D721Med (cell line): Measurements from ENCODE around the gene ANKHD1.

Experiments used
- DNase-seq: peaks from one replicate; pipeline ENCODE4 v3.0.0; 2011; ENCODE audit warnings: low spot score; ENCODE audit not compliant: insufficient read length
- FAIRE-seq: peaks from 2 replicates; lab custom pipeline; 2011; peaks lifted over from hg19 to GRCh38; lab: Jason Lieb, UNC
- CTCF ChIP-seq: IDR thresholded peaks from 2 replicates; pipeline ENCODE4 v1.5.1; 2012; ENCODE audit warnings: mild to moderate bottlenecking, control low read depth; ENCODE audit not compliant: insufficient read depth; ENCODE audit errors: missing control alignments

ANKHD1 gene

GRCh38 chr5:140498591-140498990, 97.0 kb downstream of the ANKHD1 start:
- FAIRE-seq (no peak), DNase-seq (no peak)
- no peak for TF ChIP-seq CTCF

- DNase-seq: no peak
- no peak for FAIRE-seq
- no peak for TF ChIP-seq CTCF
Measured at GRCh38 chr5:140502834-140503233, 101.2 kb downstream of the ANKHD1 start.

GRCh38 chr5:140509898-140510297, 108.3 kb downstream of the ANKHD1 start:
- FAIRE-seq: no peak
- no peak for TF ChIP-seq CTCF
- no peak for DNase-seq

- FAIRE-seq: no peak
- no peak for TF ChIP-seq CTCF
Measured at GRCh38 chr5:140513124-140513523, 111.5 kb downstream of the ANKHD1 start.

GRCh38 chr5:140524003-140524402, 122.4 kb downstream of the ANKHD1 start:
- FAIRE-seq (no peak), DNase-seq (no peak)
- no peak for TF ChIP-seq CTCF

More at GRCh38 chr5:140513124-140513523, 111.5 kb downstream of the ANKHD1 start:
- DNase-seq: no peak

- no peak for DNase-seq
- FAIRE-seq: no peak
- TF ChIP-seq CTCF: no peak
Measured at GRCh38 chr5:140540227-140540626, 138.6 kb downstream of the ANKHD1 start.

- FAIRE-seq (no peak), DNase-seq (no peak)
- TF ChIP-seq CTCF: no peak
Measured at GRCh38 chr5:140542972-140543371, 141.3 kb downstream of the ANKHD1 start.
